ENCODE results near the gene OGFR. TPM values are rescaled to one million over a fixed set of nuclear protein-coding genes. Genes with fewer than 3 reads are reported as not detected.

OGFR gene
- total and polyA plus RNA-seq, 2 donors (not counting 3 experiments of a cell fraction or from before 2014, with no cell fraction given): 30.8 to 44.0 TPM

GRCh38 chr20:62770916-62771315 is 33.7 kb upstream of the OGFR start:
- ChIA-PET CTCF (interaction anchor here (1.4 kb wide), 1 partner anchor 62 kb away, joined by 3 read pairs; the partner anchor contains the start of gene NTSR1), POLR2A (no interaction called here)
- Histone ChIP-seq H3K79me2 (ENCODE audit: control insufficient read depth, insufficient read depth, low read length) (no peaks in the 10 kb centered on the region), H3K9ac (replicated peaks; ENCODE audit: extremely low read depth, insufficient read depth, low read length) (no peak overlapping the region), H3K36me3 (ENCODE audit: control insufficient read depth in 2 of 2, extremely low read depth in 1 of 2, insufficient read depth in 2 of 2, low read length in 2 of 2) (no peaks in the 10 kb centered on the region), H3K27me3 (ENCODE audit: control insufficient read depth in 2 of 2, insufficient read depth in 2 of 2, low read length in 2 of 2) (no peaks in the 10 kb centered on the region), H3K4me1 (ENCODE audit: control insufficient read depth, extremely low read depth, insufficient read depth, low read length) (peaks cover 11% of the 10 kb centered on the region), H3K9me1 (replicated peaks; ENCODE audit: control insufficient read depth, extremely low read depth, insufficient read depth, low read length) (no peaks in the 10 kb centered on the region), H2AFZ (ENCODE audit: low read depth, low read length) (no peak overlapping the region), H3K4me3 (replicated peaks in 1 of 3; ENCODE audit: insufficient read depth in 1 of 3, low read depth in 1 of 3, low read length in 3 of 3) (no peak overlapping the region), H3K27ac (ENCODE audit: insufficient read depth, low read depth, low read length) (no peak overlapping the region), H3K4me2 (ENCODE audit: insufficient read depth, low read length) (no peak overlapping the region), H3K9me3 (replicated peaks; ENCODE audit: control insufficient read depth, insufficient read depth, low read length) (no peaks in the 10 kb centered on the region), H4K20me1 (replicated peaks; ENCODE audit: control insufficient read depth, extremely low read depth, insufficient read depth, low read length) (no peaks in the 10 kb centered on the region)
- intact Hi-C loops (cut with micrococcal nuclease) (no loop called here), dilution Hi-C loops (cut with MboI; ENCODE audit: extremely low pct_ligation_motif_present, low sequenced_read_pairs) (no loop called here)
- TF ChIP-seq EZH2 (IDR thresholded peaks at IDR 0.05; ENCODE audit: borderline replicate concordance, low read depth, low read length, severe bottlenecking): no peak
- TF ChIP-seq GATA2 (IDR thresholded peaks at IDR 0.05; ENCODE audit: insufficient read depth, insufficient read length, low read depth, low read length): no peak
- TF ChIP-seq POLR2AphosphoS5 (IDR thresholded peaks at IDR 0.05; ENCODE audit: insufficient read depth, low read depth, low read length): no peak
- TF ChIP-seq POLR2A (IDR thresholded peaks at IDR 0.05; ENCODE audit: low read depth, low read length): no peak
- TF ChIP-seq FOS (IDR thresholded peaks at IDR 0.05; ENCODE audit: borderline replicate concordance, insufficient read depth, low read length): no peak
- TF ChIP-seq MAX (IDR thresholded peaks at IDR 0.05; ENCODE audit: insufficient read depth, insufficient read length): no peak
- TF ChIP-seq MYC (IDR thresholded peaks at IDR 0.05; ENCODE audit: low read depth, low read length): no peak
- no TSS peak for BruUV-seq (replicated peaks)
- DNase-seq (ENCODE audit: low read depth, low spot score) (no peak), FAIRE-seq (no peak)

- H3K9me1 ChIP-seq (replicated peaks; ENCODE audit: control insufficient read depth, extremely low read depth, insufficient read depth, low read length): no peaks in the 10 kb centered on the region
- dilution Hi-C loops (cut with MboI; ENCODE audit: extremely low pct_ligation_motif_present, low sequenced_read_pairs) (no loop called here), intact Hi-C loops (cut with micrococcal nuclease) (no loop called here)
- no TSS peak for BruUV-seq (replicated peaks)
- no peak overlapping the region for H3K4me2 ChIP-seq (ENCODE audit: insufficient read depth, low read length)
- no peaks in the 10 kb centered on the region for H3K9me3 ChIP-seq (replicated peaks; ENCODE audit: control insufficient read depth, insufficient read depth, low read length)
- H3K4me1 ChIP-seq (ENCODE audit: control insufficient read depth, extremely low read depth, insufficient read depth, low read length): peaks cover 11% of the 10 kb centered on the region
- no peaks in the 10 kb centered on the region for H3K27me3 ChIP-seq (ENCODE audit: control insufficient read depth in 2 of 2, insufficient read depth in 2 of 2, low read length in 2 of 2)
- FAIRE-seq: no peak
- H3K27ac ChIP-seq (ENCODE audit: insufficient read depth, low read depth, low read length): no peak overlapping the region
- no peaks in the 10 kb centered on the region for H3K79me2 ChIP-seq (ENCODE audit: control insufficient read depth, insufficient read depth, low read length)
- H2AFZ ChIP-seq (ENCODE audit: low read depth, low read length): no peak overlapping the region
- no peak for TF ChIP-seq JUN (IDR thresholded peaks at IDR 0.05; ENCODE audit: borderline replicate concordance, insufficient read depth, insufficient read length, low read depth)
- no peak for TF ChIP-seq MYC (IDR thresholded peaks at IDR 0.05; ENCODE audit: low read depth, low read length)
- TF ChIP-seq GATA2 (IDR thresholded peaks at IDR 0.05; ENCODE audit: insufficient read depth, insufficient read length, low read depth, low read length): no peak
- no peak for TF ChIP-seq POLR2A (IDR thresholded peaks at IDR 0.05; ENCODE audit: low read depth, low read length)
- no peak for TF ChIP-seq CTCF (IDR thresholded peaks at IDR 0.05; ENCODE audit: extremely low read depth in 1 of 2, insufficient read depth in 1 of 2, low read depth in 1 of 2, low read length in 2 of 2)
- no peak for TF ChIP-seq POLR2AphosphoS5 (IDR thresholded peaks at IDR 0.05; ENCODE audit: insufficient read depth, low read depth, low read length)
- no peak for TF ChIP-seq MAX (IDR thresholded peaks at IDR 0.05; ENCODE audit: insufficient read depth, insufficient read length)
- TF ChIP-seq FOS (IDR thresholded peaks at IDR 0.05; ENCODE audit: borderline replicate concordance, insufficient read depth, low read length): no peak
- no peak for TF ChIP-seq EZH2 (IDR thresholded peaks at IDR 0.05; ENCODE audit: borderline replicate concordance, low read depth, low read length, severe bottlenecking)
- H4K20me1 ChIP-seq (replicated peaks; ENCODE audit: control insufficient read depth, extremely low read depth, insufficient read depth, low read length): no peaks in the 10 kb centered on the region
- H3K9ac ChIP-seq (replicated peaks; ENCODE audit: extremely low read depth, insufficient read depth, low read length): no peak overlapping the region
- POLR2A ChIA-PET: no interaction called here
- H3K36me3 ChIP-seq (ENCODE audit: control insufficient read depth in 2 of 2, extremely low read depth in 1 of 2, insufficient read depth in 2 of 2, low read length in 2 of 2): no peaks in the 10 kb centered on the region
- no peak overlapping the region for H3K4me3 ChIP-seq (replicated peaks in 1 of 3; ENCODE audit: insufficient read depth in 1 of 3, low read depth in 1 of 3, low read length in 3 of 3)
- DNase-seq (ENCODE audit: low read depth, low spot score): no peak
- CTCF ChIA-PET: interaction anchor here (1.3 to 1.4 kb wide), 2 partner anchors 63 to 93 kb away, joined by 3 read pairs; partner anchors contain the start of gene NTSR1
These were observed 33.1 kb upstream of the OGFR start for GRCh38 chr20:62771396-62772102.
